ENCODE data around the gene TMEM144.

TMEM144 gene

GRCh38 chr4:158202481-158202880 lies 7.8 kb upstream of the TMEM144 start:
- TF ChIP-seq CTCF (conservative IDR thresholded peaks at IDR 0.05; ENCODE audit: low read length), result no peak
- no peak overlapping the region for H3K4me3 ChIP-seq (ENCODE audit: low read length)
- no peak for DNase-seq (ENCODE audit: low read depth)

- DNase-seq (ENCODE audit: low read depth), result no peak
- TF ChIP-seq CTCF (conservative IDR thresholded peaks at IDR 0.05; ENCODE audit: low read length), result no peak
- H3K4me3 ChIP-seq (ENCODE audit: low read length), result no peak overlapping the region
Measured at GRCh38 chr4:158203436-158203835, 6.8 kb upstream of the TMEM144 start.

GRCh38 chr4:158203929-158204328 lies 6.4 kb upstream of the TMEM144 start:
- no peak for DNase-seq (ENCODE audit: low read depth)
- TF ChIP-seq CTCF (conservative IDR thresholded peaks at IDR 0.05; ENCODE audit: low read length), result no peak
- no peak overlapping the region for H3K4me3 ChIP-seq (ENCODE audit: low read length)

- no peak overlapping the region for H3K4me3 ChIP-seq (ENCODE audit: low read length)
- no peak for TF ChIP-seq CTCF (conservative IDR thresholded peaks at IDR 0.05; ENCODE audit: low read length)
- no peak for DNase-seq (ENCODE audit: low read depth)
Measured at GRCh38 chr4:158208963-158209640, 1.2 kb upstream of the TMEM144 start.

- peak overlapping the region; percentile 60 for H3K4me3 ChIP-seq (ENCODE audit: low read length)
- no peak for DNase-seq (ENCODE audit: low read depth)
- no peak for TF ChIP-seq CTCF (conservative IDR thresholded peaks at IDR 0.05; ENCODE audit: low read length)
Measured at GRCh38 chr4:158211222-158211621, 936 bp downstream of the TMEM144 start.

GRCh38 chr4:158213466-158213865 lies 3.2 kb downstream of the TMEM144 start:
- no peak for DNase-seq (ENCODE audit: low read depth)
- TF ChIP-seq CTCF (conservative IDR thresholded peaks at IDR 0.05; ENCODE audit: low read length), result no peak
- no peak overlapping the region for H3K4me3 ChIP-seq (ENCODE audit: low read length)

- no peak overlapping the region for H3K4me3 ChIP-seq (ENCODE audit: low read length)
- no peak for TF ChIP-seq CTCF (conservative IDR thresholded peaks at IDR 0.05; ENCODE audit: low read length)
- no peak for DNase-seq (ENCODE audit: low read depth)
Measured at GRCh38 chr4:158214856-158215255, 4.6 kb downstream of the TMEM144 start.
